Posterior cingulate gyrus (tissue), 11 donors: ENCODE results near the gene CDK8.
A peak's percentile ranks its signal among the peaks of the same experiment; 100 is the strongest.
"Not testable (repeated sequence)": the region's sequence is repeated elsewhere in the genome, so short reads cannot be mapped to it uniquely, and the experiment has no call there.

ENCODE experiments used
- DNase-seq, 10 donors: peaks; one replicate each; pipeline versions ENCODE4 v3.0.0 to v3.0.0-alpha.2; 2020 to 2021; ENCODE audit warnings: mixed read lengths in 3 of 10
- intact Hi-C: fragments of 100-400 bp; cut with DNase I; formaldehyde crosslinking; loops from one replicate; pipeline ENCODE4 v1.15.1; 2023

CDK8 gene

GRCh38 chr13:26249551-26249950, 4.4 kb upstream of the CDK8 start:
- intact Hi-C loops: no loop called here
- no peak for DNase-seq

GRCh38 chr13:26252006-26252405, 1.9 kb upstream of the CDK8 start:
- intact Hi-C loops: loop anchor here (10.0 kb wide), 1 partner anchor 443 kb away; no protein-coding TSS in a partner anchor
- not testable (repeated sequence) for DNase-seq

DNA sequence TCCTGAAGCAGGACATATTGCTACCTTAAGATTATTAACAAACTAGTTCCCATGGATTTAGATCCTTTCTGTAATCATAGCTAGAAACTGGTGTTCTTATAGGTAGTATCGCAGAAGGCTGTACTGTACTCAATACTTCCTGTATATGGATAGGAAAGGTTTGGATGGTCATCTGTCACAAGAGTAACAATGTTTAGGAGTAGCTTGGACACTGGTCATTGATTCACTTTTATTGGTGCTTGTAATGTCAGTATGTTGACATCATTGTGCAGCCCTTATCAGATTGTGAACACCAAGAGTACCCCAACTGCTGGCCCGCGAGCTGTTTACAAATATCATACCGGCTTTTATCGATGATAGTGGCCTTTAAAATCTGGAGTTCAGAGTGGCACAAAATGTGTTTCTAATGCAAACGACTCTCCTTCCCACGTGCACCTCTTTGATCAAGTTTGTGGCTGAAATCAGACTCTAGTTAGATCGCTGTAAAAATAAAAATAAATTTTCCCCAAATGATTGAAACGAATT, 605 bp upstream of the CDK8 start:
- no peak for DNase-seq
- intact Hi-C loops: loop anchor here (10.0 kb wide), 1 partner anchor 441 kb away; no protein-coding TSS in a partner anchor

DNA sequence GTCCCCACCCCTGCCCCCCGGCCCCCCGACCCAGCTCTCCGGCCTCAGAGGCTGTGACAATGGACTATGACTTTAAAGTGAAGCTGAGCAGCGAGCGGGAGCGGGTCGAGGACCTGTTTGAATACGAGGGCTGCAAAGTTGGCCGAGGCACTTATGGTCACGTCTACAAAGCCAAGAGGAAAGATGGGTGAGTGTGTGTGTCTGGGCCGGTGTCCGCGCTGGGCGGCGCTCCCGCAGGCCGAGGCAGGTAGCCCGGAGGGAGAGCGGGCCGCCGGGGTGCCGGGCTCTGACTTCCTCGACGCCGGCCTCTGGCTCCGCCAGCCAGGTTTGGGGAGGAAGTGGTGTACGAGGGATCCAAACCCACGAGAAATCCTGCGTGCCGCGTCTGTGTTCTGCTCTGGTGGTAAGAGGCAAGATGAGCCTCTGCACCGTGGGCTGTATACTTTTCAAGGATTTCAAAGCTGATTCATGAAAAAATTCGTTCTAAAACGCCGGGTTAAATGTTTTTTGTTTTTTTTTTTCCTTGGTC, 718 bp downstream of the CDK8 start:
- intact Hi-C loops: loop anchor here (2.0 to 10.0 kb wide), 2 partner anchors 32 to 440 kb away; partner anchors contain the start of gene RNF6
- peak; percentile 31 to 92 (median 41) for DNase-seq

GRCh38 chr13:26255115-26255514, 1.2 kb downstream of the CDK8 start:
- intact Hi-C loops: loop anchor here (2.0 to 10.0 kb wide), 2 partner anchors 32 to 440 kb away; partner anchors contain the start of gene RNF6
- no peak for DNase-seq

- no peak for DNase-seq
- intact Hi-C loops: loop anchor here (2.0 to 10.0 kb wide), 2 partner anchors 33 to 439 kb away; partner anchors contain the start of gene RNF6
Measured at GRCh38 chr13:26255691-26256277, 1.9 kb downstream of the CDK8 start.

DNA sequence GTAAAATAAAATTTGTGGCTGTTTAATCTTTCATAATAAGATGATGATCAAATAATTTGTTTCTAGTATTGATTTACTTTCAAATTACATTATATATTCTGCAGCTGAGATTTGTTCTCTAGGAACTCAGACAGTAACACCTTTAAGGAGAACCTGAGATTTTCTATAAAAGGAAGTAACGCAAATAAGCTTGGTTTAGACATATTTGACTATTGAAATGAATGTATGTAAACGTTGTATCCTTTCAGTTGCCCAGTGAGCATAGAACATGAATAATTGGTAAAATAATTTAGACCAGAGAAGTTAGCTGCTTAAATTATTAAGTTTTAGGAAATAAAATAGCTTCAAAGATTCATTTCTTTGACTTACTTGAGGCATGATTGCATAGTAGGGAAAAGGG, 3.1 kb downstream of the CDK8 start:
- intact Hi-C loops: loop anchor here (10.0 kb wide), 1 partner anchor 438 kb away; no protein-coding TSS in a partner anchor

DNA sequence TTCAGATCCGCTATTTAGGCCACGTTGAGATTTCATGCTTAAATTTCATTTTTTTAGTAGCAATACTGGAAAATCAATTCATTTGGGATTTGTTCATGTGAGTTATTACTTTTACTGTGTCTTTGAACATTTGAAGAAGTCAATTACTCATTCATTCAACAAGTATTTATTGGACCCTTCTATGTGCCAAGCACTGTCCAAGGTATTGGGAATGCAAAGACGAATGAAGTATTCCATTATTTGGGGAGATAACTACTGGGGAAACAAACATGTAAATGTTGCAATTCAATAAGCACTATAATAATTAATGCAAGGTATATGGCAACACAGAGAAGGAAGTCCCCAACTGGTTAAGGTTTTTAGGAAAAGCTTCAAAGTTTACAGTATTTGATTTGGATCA, 5.7 kb downstream of the CDK8 start:
- no peak for DNase-seq
- intact Hi-C loops: loop anchor here (10.0 kb wide), 1 partner anchor 435 kb away; no protein-coding TSS in a partner anchor

More for the DNA sequence above, 3.1 kb downstream of the CDK8 start:
- no peak for DNase-seq

GRCh38 chr13:26262156-26262555, 8.2 kb downstream of the CDK8 start:
- DNase-seq: no peak
- intact Hi-C loops: no loop called here

GRCh38 chr13:26266311-26266710, 12.4 kb downstream of the CDK8 start:
- no peak for DNase-seq
- intact Hi-C loops: no loop called here

- intact Hi-C loops: no loop called here
- DNase-seq: no peak
Measured at GRCh38 chr13:26270707-26271106, 16.8 kb downstream of the CDK8 start.

DNA sequence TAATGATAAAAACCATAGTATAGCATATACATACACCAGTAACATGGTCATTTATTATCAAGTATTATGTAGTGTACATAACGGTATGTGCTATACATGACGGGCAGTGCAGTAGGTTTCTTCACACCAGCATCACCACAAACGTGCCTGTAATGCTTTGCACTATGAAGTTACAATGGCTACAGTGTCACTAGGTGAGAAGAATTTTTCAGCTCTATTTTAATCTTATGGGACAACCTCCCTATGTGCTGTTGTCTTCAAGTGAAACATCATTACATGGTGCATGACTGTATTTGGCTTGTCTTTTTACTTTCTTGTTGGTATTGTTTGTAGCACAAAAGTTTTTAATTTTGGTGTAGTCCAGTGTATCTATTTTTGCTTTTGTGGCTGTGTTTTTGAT, 18.7 kb downstream of the CDK8 start:
- no peak for DNase-seq
- intact Hi-C loops: no loop called here

DNA sequence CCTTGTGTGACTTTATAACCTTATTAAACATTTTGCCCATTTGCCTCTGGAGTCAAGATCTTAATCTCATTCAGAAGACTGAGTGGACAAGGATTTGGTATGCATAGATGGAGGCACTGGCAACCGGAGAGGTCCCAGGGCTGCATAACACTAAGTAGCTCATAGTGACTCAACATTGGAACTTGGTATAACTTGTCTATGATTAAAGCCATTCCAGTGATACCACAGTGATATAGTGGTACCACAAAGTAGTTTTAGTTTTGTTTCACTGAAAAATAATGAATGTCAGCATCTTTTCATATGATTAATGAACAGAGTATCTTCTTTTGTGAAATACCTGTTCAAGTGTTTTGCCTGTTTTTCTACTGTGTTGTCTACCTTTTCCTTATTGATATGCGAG, 26.4 kb downstream of the CDK8 start:
- intact Hi-C loops: no loop called here
- no peak for DNase-seq

- no peak for DNase-seq
- intact Hi-C loops: no loop called here
Measured at GRCh38 chr13:26280822-26281221, 26.9 kb downstream of the CDK8 start.

DNA sequence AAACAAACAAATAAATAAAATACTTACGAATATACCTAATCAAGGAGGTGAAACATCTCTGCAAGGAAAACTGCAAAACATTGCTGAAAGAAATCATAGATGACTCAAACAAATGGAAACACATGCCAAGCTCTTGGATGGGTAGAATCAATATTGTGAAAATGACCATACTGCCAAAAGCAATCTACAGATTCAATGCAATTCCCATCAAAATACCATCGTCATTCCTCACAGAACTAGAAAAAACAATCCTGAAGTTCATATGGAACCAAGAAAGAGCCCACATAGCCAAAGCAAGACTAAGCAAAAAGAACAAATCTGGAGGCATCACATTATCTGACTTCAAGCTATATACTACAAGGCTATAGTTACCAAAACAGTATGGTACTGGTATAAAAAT, 32.0 kb downstream of the CDK8 start:
- intact Hi-C loops, DNase-seq: not testable (repeated sequence)

- DNase-seq, intact Hi-C loops: not testable (repeated sequence)
Measured at GRCh38 chr13:26288838-26289237, 34.9 kb downstream of the CDK8 start.

GRCh38 chr13:26295812-26296211, 41.9 kb downstream of the CDK8 start:
- DNase-seq: no peak
- intact Hi-C loops: no loop called here

- DNase-seq: no peak
- intact Hi-C loops: no loop called here
Measured at GRCh38 chr13:26299168-26299750, 45.3 kb downstream of the CDK8 start.

DNA sequence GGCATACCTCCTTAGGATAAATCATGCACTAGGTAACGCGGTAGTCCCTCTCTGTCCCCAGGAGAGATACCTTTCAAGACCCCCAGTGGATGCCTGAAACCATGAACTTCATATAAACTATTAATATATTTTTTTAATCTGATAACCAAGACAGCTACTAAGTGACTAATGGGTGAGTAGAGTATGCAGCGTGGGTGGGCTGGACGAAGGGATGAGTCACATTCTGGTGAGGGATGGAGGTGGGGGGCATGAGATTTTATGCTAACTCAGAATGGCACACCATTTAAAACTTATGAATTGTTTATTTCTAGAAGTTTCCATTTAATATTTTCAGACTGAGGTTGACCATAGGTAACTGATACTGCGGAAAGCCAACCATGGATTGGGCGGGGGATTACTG, 46.2 kb downstream of the CDK8 start:
- no peak for DNase-seq
- intact Hi-C loops: no loop called here

GRCh38 chr13:26305676-26306075, 51.7 kb downstream of the CDK8 start:
- intact Hi-C loops: no loop called here
- no peak for DNase-seq

GRCh38 chr13:26307701-26308100, 53.8 kb downstream of the CDK8 start:
- DNase-seq: no peak
- intact Hi-C loops: no loop called here

- no peak for DNase-seq
- intact Hi-C loops: no loop called here
Measured at GRCh38 chr13:26308250-26308649, 54.3 kb downstream of the CDK8 start.
